Calu3 (cell line): ENCODE results near the gene ITLN2. TPM values are rescaled to one million over a fixed set of nuclear protein-coding genes. Genes with fewer than 3 reads are reported as not detected.

Source experiments
- BruUV-seq: library from RNA; stranded (reverse); fragments of 400-500 nt; replicated peaks from 2 replicates; lab custom pipeline; 2021; lab: Mats Ljungman, UMichigan
- CTCF ChIA-PET: fragments of 300-600 bp; sonication (Branson Sonifier 250); formaldehyde crosslinking; loops from one replicate; lab custom pipeline; 2022; ENCODE audit warnings: antibody characterized with exemption; lab: Charles Lee
- DNase-seq: peaks from one replicate; pipeline ENCODE4 v3.0.0; 2022
- H3K27ac Mint-ChIP-seq: one replicate; pipeline ENCODE4 v1.8.0; 2022; ENCODE audit warnings: mixed read lengths; ENCODE audit not compliant: unreplicated experiment
- H3K27me3 Mint-ChIP-seq: one replicate; pipeline ENCODE4 v1.8.0; 2022; ENCODE audit warnings: mixed read lengths; ENCODE audit not compliant: unreplicated experiment
- H3K36me3 Mint-ChIP-seq: one replicate; pipeline ENCODE4 v1.8.0; 2022; ENCODE audit warnings: mild to moderate bottlenecking, moderate library complexity, mixed read lengths; ENCODE audit not compliant: insufficient read depth, unreplicated experiment
- H3K4me1 Mint-ChIP-seq: one replicate; pipeline ENCODE4 v1.8.0; 2022; ENCODE audit warnings: mild to moderate bottlenecking, low read depth, mixed read lengths; ENCODE audit not compliant: unreplicated experiment
- H3K4me3 Mint-ChIP-seq: one replicate; pipeline ENCODE4 v1.8.0; 2022; ENCODE audit warnings: mild to moderate bottlenecking, low read depth, moderate library complexity, mixed read lengths; ENCODE audit not compliant: unreplicated experiment
- H3K9me3 Mint-ChIP-seq: one replicate; pipeline ENCODE4 v1.8.0; 2022; ENCODE audit warnings: low read depth, mixed read lengths; ENCODE audit not compliant: unreplicated experiment
- CTCF ChIP-seq: fragments of 200-600 bp; IDR thresholded peaks from one replicate; pipeline ENCODE4 v1.8.0; 2022; ENCODE audit warnings: antibody characterized with exemption; ENCODE audit not compliant: unreplicated experiment
- intact Hi-C: fragments of 100-400 bp; cut with micrococcal nuclease; formaldehyde crosslinking; loops from one replicate; pipeline ENCODE4 v1.10.0; 2022; ENCODE audit not compliant: unreplicated experiment
- total RNA-seq: library from RNA; stranded (reverse); gene quantifications from 2 replicates; pipeline ENCODE4 v1.2.3, GENCODE V29; 2022

Gene ITLN2
- total RNA-seq, 1 experiment from 2014 or later, result not detected

- peaks cover 15% of the 10 kb centered on the region for H3K4me1 Mint-ChIP-seq
- no TSS peak for BruUV-seq
- no peaks in the 10 kb centered on the region for H3K9me3 Mint-ChIP-seq
- peaks cover 28% of the 10 kb centered on the region for H3K36me3 Mint-ChIP-seq
- no peak overlapping the region for H3K27ac Mint-ChIP-seq
- intact Hi-C loops, result no loop called here
- H3K27me3 Mint-ChIP-seq, result peaks cover 5% of the 10 kb centered on the region
- no peak for DNase-seq
- CTCF ChIA-PET, result interaction anchor here (0.5 to 0.6 kb wide), 2 partner anchors 10 kb away, joined by 3 to 4 read pairs; no protein-coding TSS in a partner anchor
- H3K4me3 Mint-ChIP-seq, result no peak overlapping the region
- no peak for TF ChIP-seq CTCF
Observed at GRCh38 chr1:160987359-160988050, 32.9 kb upstream of the ITLN2 start.

- BruUV-seq, result no TSS peak
- Mint-ChIP-seq H3K27me3 (peaks cover 22% of the 10 kb centered on the region), H3K4me3 (no peak overlapping the region), H3K9me3 (no peaks in the 10 kb centered on the region), H3K27ac (no peak overlapping the region), H3K36me3 (peaks cover 25% of the 10 kb centered on the region), H3K4me1 (peaks cover 22% of the 10 kb centered on the region)
- CTCF ChIA-PET, result interaction anchor here (0.7 kb wide), 1 partner anchor 240 kb away, joined by 3 read pairs; the partner anchor contains the start of gene TOMM40L
- intact Hi-C loops, result no loop called here
- TF ChIP-seq CTCF, result no peak
- DNase-seq, result no peak
Observed at GRCh38 chr1:160985723-160986122, 31.1 kb upstream of the ITLN2 start.

- peaks cover 22% of the 10 kb centered on the region for H3K27me3 Mint-ChIP-seq
- H3K4me1 Mint-ChIP-seq, result peaks cover 18% of the 10 kb centered on the region
- H3K9me3 Mint-ChIP-seq, result no peaks in the 10 kb centered on the region
- peak; percentile 28 for DNase-seq
- TF ChIP-seq CTCF, result no peak
- H3K27ac Mint-ChIP-seq, result no peak overlapping the region
- BruUV-seq, result no TSS peak
- CTCF ChIA-PET, result no interaction called here
- H3K4me3 Mint-ChIP-seq, result peak overlapping the region; percentile 9
- intact Hi-C loops, result no loop called here
- H3K36me3 Mint-ChIP-seq, result peaks cover 13% of the 10 kb centered on the region
Observed at GRCh38 chr1:160981584-160982411, 27.2 kb upstream of the ITLN2 start.

GRCh38 chr1:160979286-160979685 is 24.7 kb upstream of the ITLN2 start:
- H3K9me3 Mint-ChIP-seq, result no peaks in the 10 kb centered on the region
- intact Hi-C loops, result no loop called here
- no peak overlapping the region for H3K4me3 Mint-ChIP-seq
- no peak overlapping the region for H3K27ac Mint-ChIP-seq
- BruUV-seq, result no TSS peak
- CTCF ChIA-PET, result interaction anchor here (0.6 to 1.2 kb wide), 5 partner anchors 11 to 317 kb away, joined by 3 to 7 read pairs (median 4); partner anchors contain the start of genes ITLN1 and ITLN2
- H3K36me3 Mint-ChIP-seq, result peaks cover 13% of the 10 kb centered on the region
- H3K4me1 Mint-ChIP-seq, result peaks cover 28% of the 10 kb centered on the region
- peaks cover 42% of the 10 kb centered on the region for H3K27me3 Mint-ChIP-seq
- no peak for DNase-seq
- no peak for TF ChIP-seq CTCF
